GM23338 (cell line): ENCODE data around the gene MYH7. TPM values are rescaled to one million over a fixed set of nuclear protein-coding genes. Genes with fewer than 3 reads are reported as not detected.

Source experiments
- ATAC-seq: fragments of 200-7000 bp; cut with Tn5 transposase; 3 replicates; pipeline ENCODE4 v1.9.1; 2020
- DNase-seq: peaks from one replicate; pipeline ENCODE4 v3.0.0-alpha.2; 2015; ENCODE audit warnings: low spot score
- H2AFZ ChIP-seq: fragments of 200-600 bp; sonication (generic); 2 replicates; pipeline ENCODE4 v1.8.0; 2016; ENCODE audit warnings: antibody characterized with exemption, mild to moderate bottlenecking, moderate library complexity
- H3F3A ChIP-seq: fragments of 200-600 bp; sonication (generic); replicated peaks from 2 replicates; pipeline ENCODE4 v1.8.0; 2017; ENCODE audit warnings: antibody characterized with exemption, mixed run types, low read depth
- H3K27ac ChIP-seq: fragments of 200-600 bp; sonication (generic); 2 replicates; pipeline ENCODE4 v1.6.1; 2016; ENCODE audit warnings: low read depth
- H3K27me3 ChIP-seq: fragments of 200-600 bp; sonication (generic); 2 replicates; pipeline ENCODE4 v1.8.0; 2016; ENCODE audit warnings: mild to moderate bottlenecking, mixed run types, moderate library complexity; ENCODE audit not compliant: insufficient read depth
- H3K36me3 ChIP-seq: fragments of 200-600 bp; sonication (generic); 2 replicates; pipeline ENCODE4 v1.8.0; 2016; ENCODE audit warnings: mild to moderate bottlenecking; ENCODE audit not compliant: insufficient read depth
- H3K4me1 ChIP-seq: fragments of 200-600 bp; sonication (generic); 2 replicates; pipeline ENCODE4 v1.8.0; 2016; ENCODE audit warnings: mild to moderate bottlenecking, moderate library complexity; ENCODE audit not compliant: insufficient read depth
- H3K4me2 ChIP-seq: fragments of 200-600 bp; sonication (generic); 2 replicates; pipeline ENCODE4 v1.7.1; 2017; ENCODE audit warnings: mixed run types
- H3K4me3 ChIP-seq: fragments of 200-600 bp; sonication (generic); 2 replicates; pipeline ENCODE4 v1.6.1; 2016; ENCODE audit warnings: mixed run types
- H3K79me2 ChIP-seq: fragments of 200-600 bp; sonication (generic); replicated peaks from 2 replicates; pipeline ENCODE4 v1.8.0; 2017; ENCODE audit warnings: mild to moderate bottlenecking; ENCODE audit not compliant: insufficient read depth
- H3K9me2 ChIP-seq: fragments of 200-600 bp; sonication (generic); 2 replicates; pipeline ENCODE4 v1.8.0; 2017; ENCODE audit not compliant: insufficient read depth
- H4K20me1 ChIP-seq: fragments of 200-600 bp; sonication (generic); replicated peaks from 2 replicates; pipeline ENCODE4 v1.8.0; 2017; ENCODE audit warnings: mild to moderate bottlenecking; ENCODE audit not compliant: insufficient read depth
- H3K27ac Mint-ChIP-seq: 2 replicates; pipeline ENCODE4 v1.8.0; 2020; ENCODE audit warnings: inconsistent platforms, mild to moderate bottlenecking, moderate library complexity, mixed read lengths
- H3K27me3 Mint-ChIP-seq: 3 replicates; pipeline ENCODE4 v1.8.0; 2022; ENCODE audit warnings: low read depth, mild to moderate bottlenecking, moderate library complexity, mixed read lengths, inconsistent platforms; ENCODE audit not compliant: insufficient read depth, poor library complexity
- H3K36me3 Mint-ChIP-seq: 3 replicates; pipeline ENCODE4 v1.8.0; 2021; ENCODE audit warnings: low read depth, mild to moderate bottlenecking, inconsistent platforms, moderate library complexity, mixed read lengths
- H3K4me1 Mint-ChIP-seq: 3 replicates; pipeline ENCODE4 v1.8.0; 2020; ENCODE audit warnings: mild to moderate bottlenecking, inconsistent platforms, mixed read lengths
- H3K4me3 Mint-ChIP-seq: 3 replicates; pipeline ENCODE4 v1.8.0; 2021; ENCODE audit warnings: moderate library complexity, mild to moderate bottlenecking, inconsistent platforms, mixed read lengths
- H3K9me3 Mint-ChIP-seq: 3 replicates; pipeline ENCODE4 v1.8.0; 2020; ENCODE audit warnings: moderate library complexity, mild to moderate bottlenecking, inconsistent platforms, mixed read lengths
- CREB1 ChIP-seq: fragments of 250-450 bp; sonication (Bioruptor Pico); IDR thresholded peaks from 2 replicates; pipeline ENCODE4 v1.5.0; 2020; ENCODE audit warnings: low read depth, mild to moderate bottlenecking, moderate library complexity
- ETS1 ChIP-seq: IDR thresholded peaks from 2 replicates; pipeline ENCODE4 v1.6.1; 2016; ENCODE audit warnings: antibody characterized with exemption
- NANOG ChIP-seq: IDR thresholded peaks from 2 replicates; pipeline ENCODE4 v1.6.1; 2016; ENCODE audit warnings: antibody characterized with exemption, borderline replicate concordance
- POLR2AphosphoS5 ChIP-seq: IDR thresholded peaks from 2 replicates; pipeline ENCODE4 v1.6.1; 2016; ENCODE audit warnings: antibody characterized with exemption, low read depth
- STAT1 ChIP-seq: IDR thresholded peaks from one replicate; pipeline ENCODE4 v1.6.1; 2016; ENCODE audit warnings: antibody characterized with exemption; ENCODE audit not compliant: unreplicated experiment
- ZNF331 ChIP-seq: fragments of 250-450 bp; sonication (Bioruptor Pico); IDR thresholded peaks from 2 replicates; pipeline ENCODE4 v1.5.0; 2020; ENCODE audit warnings: low read depth, mild to moderate bottlenecking, moderate library complexity
- polyA plus RNA-seq: library from polyadenylated mRNA; unstranded; fragments of >200 nt; fragmentation: Nextera tagmentation; extraction: Ambion mirVana; gene quantifications from 2 replicates; pipeline ENCODE4 v1.2.1, GENCODE V29; 2016
- total RNA-seq: library from RNA; depleted of rRNA; stranded (reverse); fragments of >200 nt; shearing (Covaris generic); gene quantifications from 2 replicates; pipeline ENCODE4 v1.2.3, GENCODE V29; 2014
- TF ChIP-seq, protein P1 (sequence below): fragments of 250-450 bp; sonication (Bioruptor Pico); IDR thresholded peaks from 2 replicates; pipeline ENCODE4 v1.5.0; 2020; ENCODE audit warnings: mild to moderate bottlenecking, moderate library complexity

The MYH7 gene
- total and polyA plus RNA-seq, 2 experiments from 2014 or later = not detected

- TF ChIP-seq, protein P1, sequence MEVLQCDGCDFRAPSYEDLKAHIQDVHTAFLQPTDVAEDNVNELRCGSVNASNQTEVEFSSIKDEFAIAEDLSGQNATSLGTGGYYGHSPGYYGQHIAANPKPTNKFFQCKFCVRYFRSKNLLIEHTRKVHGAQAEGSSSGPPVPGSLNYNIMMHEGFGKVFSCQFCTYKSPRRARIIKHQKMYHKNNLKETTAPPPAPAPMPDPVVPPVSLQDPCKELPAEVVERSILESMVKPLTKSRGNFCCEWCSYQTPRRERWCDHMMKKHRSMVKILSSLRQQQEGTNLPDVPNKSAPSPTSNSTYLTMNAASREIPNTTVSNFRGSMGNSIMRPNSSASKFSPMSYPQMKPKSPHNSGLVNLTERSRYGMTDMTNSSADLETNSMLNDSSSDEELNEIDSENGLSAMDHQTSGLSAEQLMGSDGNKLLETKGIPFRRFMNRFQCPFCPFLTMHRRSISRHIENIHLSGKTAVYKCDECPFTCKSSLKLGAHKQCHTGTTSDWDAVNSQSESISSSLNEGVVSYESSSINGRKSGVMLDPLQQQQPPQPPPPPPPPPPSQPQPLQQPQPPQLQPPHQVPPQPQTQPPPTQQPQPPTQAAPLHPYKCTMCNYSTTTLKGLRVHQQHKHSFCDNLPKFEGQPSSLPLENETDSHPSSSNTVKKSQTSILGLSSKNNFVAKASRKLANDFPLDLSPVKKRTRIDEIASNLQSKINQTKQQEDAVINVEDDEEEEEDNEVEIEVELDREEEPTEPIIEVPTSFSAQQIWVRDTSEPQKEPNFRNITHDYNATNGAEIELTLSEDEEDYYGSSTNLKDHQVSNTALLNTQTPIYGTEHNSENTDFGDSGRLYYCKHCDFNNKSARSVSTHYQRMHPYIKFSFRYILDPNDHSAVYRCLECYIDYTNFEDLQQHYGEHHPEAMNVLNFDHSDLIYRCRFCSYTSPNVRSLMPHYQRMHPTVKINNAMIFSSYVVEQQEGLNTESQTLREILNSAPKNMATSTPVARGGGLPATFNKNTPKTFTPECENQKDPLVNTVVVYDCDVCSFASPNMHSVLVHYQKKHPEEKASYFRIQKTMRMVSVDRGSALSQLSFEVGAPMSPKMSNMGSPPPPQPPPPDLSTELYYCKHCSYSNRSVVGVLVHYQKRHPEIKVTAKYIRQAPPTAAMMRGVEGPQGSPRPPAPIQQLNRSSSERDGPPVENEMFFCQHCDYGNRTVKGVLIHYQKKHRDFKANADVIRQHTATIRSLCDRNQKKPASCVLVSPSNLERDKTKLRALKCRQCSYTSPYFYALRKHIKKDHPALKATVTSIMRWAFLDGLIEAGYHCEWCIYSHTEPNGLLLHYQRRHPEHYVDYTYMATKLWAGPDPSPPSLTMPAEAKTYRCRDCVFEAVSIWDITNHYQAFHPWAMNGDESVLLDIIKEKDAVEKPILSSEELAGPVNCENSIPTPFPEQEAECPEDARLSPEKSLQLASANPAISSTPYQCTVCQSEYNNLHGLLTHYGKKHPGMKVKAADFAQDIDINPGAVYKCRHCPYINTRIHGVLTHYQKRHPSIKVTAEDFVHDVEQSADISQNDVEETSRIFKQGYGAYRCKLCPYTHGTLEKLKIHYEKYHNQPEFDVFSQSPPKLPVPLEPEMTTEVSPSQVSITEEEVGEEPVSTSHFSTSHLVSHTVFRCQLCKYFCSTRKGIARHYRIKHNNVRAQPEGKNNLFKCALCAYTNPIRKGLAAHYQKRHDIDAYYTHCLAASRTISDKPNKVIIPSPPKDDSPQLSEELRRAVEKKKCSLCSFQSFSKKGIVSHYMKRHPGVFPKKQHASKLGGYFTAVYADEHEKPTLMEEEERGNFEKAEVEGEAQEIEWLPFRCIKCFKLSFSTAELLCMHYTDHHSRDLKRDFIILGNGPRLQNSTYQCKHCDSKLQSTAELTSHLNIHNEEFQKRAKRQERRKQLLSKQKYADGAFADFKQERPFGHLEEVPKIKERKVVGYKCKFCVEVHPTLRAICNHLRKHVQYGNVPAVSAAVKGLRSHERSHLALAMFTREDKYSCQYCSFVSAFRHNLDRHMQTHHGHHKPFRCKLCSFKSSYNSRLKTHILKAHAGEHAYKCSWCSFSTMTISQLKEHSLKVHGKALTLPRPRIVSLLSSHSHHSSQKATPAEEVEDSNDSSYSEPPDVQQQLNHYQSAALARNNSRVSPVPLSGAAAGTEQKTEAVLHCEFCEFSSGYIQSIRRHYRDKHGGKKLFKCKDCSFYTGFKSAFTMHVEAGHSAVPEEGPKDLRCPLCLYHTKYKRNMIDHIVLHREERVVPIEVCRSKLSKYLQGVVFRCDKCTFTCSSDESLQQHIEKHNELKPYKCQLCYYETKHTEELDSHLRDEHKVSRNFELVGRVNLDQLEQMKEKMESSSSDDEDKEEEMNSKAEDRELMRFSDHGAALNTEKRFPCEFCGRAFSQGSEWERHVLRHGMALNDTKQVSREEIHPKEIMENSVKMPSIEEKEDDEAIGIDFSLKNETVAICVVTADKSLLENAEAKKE = no peak
- TF ChIP-seq POLR2AphosphoS5 (no peak), CREB1 (CRISPR knock-in tag) (no peak)
These were observed 8.9 kb upstream of the MYH7 start (continued) for GRCh38 chr14:23444314-23444713.

- Mint-ChIP-seq H3K36me3 (no peaks in the 10 kb centered on the region), H3K4me3 (no peak overlapping the region), H3K9me3 (no peaks in the 10 kb centered on the region), H3K27ac (no peak overlapping the region), H3K27me3 (peaks cover 22% of the 10 kb centered on the region), H3K4me1 (peaks cover 14% of the 10 kb centered on the region)
- peaks cover 7% of the 10 kb centered on the region; the same call in 1 of the 2 replicates for H3K9me2 ChIP-seq
- H4K20me1 ChIP-seq = no peaks in the 10 kb centered on the region
- H3K36me3 ChIP-seq = no peaks in the 10 kb centered on the region
- no peak overlapping the region for H3K4me3 ChIP-seq
- H3K4me2 ChIP-seq = no peak overlapping the region
- H3F3A ChIP-seq = no peaks in the 10 kb centered on the region
- no peak for DNase-seq
- H3K79me2 ChIP-seq = no peaks in the 10 kb centered on the region
- no peaks in the 10 kb centered on the region for H3K27me3 ChIP-seq
- no peak for ATAC-seq
- H2AFZ ChIP-seq = no peak overlapping the region
- H3K27ac ChIP-seq = no peak overlapping the region
- peaks cover 9% of the 10 kb centered on the region for H3K4me1 ChIP-seq
- TF ChIP-seq CREB1 (CRISPR knock-in tag) (no peak), NANOG (no peak), ETS1 (no peak), STAT1 (no peak), ZNF331 (CRISPR knock-in tag) (no peak), POLR2AphosphoS5 (no peak)
- TF ChIP-seq, protein P1 = no peak
These were observed 8.4 kb upstream of the MYH7 start for GRCh38 chr14:23443881-23444280.
